22Rv1 (cell line): ENCODE data around the gene PAQR8.
"Not testable (repeated sequence)": the region's sequence is repeated elsewhere in the genome, so short reads cannot be mapped to it uniquely, and the experiment has no call there.

Experiments
- ZFX ChIP-seq: fragments of 450-650 bp; IDR thresholded peaks from 2 replicates; pipeline ENCODE4 v1.6.1; 2017; ENCODE audit warnings: antibody characterized with exemption, borderline replicate concordance
- TF ChIP-seq, protein P1 (sequence below): fragments of 450-650 bp; IDR thresholded peaks from 2 replicates; pipeline ENCODE4 v1.5.1; 2017; ENCODE audit warnings: mild to moderate bottlenecking

GRCh38 chr6:52388119-52388518, 26.2 kb downstream of the PAQR8 start:
- TF ChIP-seq, protein P1, sequence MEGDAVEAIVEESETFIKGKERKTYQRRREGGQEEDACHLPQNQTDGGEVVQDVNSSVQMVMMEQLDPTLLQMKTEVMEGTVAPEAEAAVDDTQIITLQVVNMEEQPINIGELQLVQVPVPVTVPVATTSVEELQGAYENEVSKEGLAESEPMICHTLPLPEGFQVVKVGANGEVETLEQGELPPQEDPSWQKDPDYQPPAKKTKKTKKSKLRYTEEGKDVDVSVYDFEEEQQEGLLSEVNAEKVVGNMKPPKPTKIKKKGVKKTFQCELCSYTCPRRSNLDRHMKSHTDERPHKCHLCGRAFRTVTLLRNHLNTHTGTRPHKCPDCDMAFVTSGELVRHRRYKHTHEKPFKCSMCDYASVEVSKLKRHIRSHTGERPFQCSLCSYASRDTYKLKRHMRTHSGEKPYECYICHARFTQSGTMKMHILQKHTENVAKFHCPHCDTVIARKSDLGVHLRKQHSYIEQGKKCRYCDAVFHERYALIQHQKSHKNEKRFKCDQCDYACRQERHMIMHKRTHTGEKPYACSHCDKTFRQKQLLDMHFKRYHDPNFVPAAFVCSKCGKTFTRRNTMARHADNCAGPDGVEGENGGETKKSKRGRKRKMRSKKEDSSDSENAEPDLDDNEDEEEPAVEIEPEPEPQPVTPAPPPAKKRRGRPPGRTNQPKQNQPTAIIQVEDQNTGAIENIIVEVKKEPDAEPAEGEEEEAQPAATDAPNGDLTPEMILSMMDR: not testable (repeated sequence)
- TF ChIP-seq ZFX: not testable (repeated sequence)
